ENCODE results near the gene RPP14. TPM values are rescaled to one million over a fixed set of nuclear protein-coding genes. Genes with fewer than 3 reads are reported as not detected.
A peak's percentile ranks its signal among the peaks of the same experiment; 100 is the strongest.
"Not testable (repeated sequence)": the region's sequence is repeated elsewhere in the genome, so short reads cannot be mapped to it uniquely, and the experiment has no call there.

Gene RPP14
- total and polyA plus RNA-seq, 2 donors (not counting 3 experiments of a cell fraction or from before 2014, with no cell fraction given) = 11.9 to 18.1 TPM

DNA sequence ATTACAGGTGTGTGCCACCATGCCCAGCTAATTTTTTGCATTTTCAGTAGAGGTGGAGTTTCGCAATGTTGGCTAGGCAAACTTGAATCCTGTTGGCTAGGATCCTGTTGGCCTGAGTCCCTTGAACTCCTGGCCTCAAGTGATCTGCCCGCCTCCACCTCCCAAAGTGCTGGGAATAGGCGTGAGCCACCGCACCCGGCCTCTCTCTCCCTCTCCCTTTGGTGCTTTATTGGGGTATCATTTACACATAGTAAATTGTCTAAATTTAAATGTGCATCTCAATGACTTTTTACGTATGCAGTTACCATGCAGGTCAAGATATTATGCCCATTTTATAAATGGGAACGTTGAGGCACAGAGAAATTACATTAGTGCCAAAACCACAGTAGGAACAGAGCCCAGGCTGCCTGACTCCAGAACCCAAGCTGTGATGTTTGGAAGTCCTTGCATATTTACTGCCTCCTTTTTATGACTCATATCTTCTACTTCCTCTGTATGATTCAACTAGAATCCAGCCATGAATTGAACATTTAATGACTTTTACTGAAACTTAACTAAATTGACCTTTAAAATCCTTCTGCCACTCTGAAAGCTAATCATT is 34.0 kb upstream of the RPP14 start:
- no peaks in the 10 kb centered on the region for H4K20me1 ChIP-seq (replicated peaks; ENCODE audit: control insufficient read depth, extremely low read depth, insufficient read depth, low read length)
- DNase-seq (ENCODE audit: low read depth, low spot score) (peak; percentile 79), FAIRE-seq (peak; percentile 97)
- no peak for TF ChIP-seq POLR2A (IDR thresholded peaks at IDR 0.05; ENCODE audit: low read depth, low read length)
- TF ChIP-seq EZH2 (IDR thresholded peaks at IDR 0.05; ENCODE audit: borderline replicate concordance, low read depth, low read length, severe bottlenecking) = no peak
- peak; percentile 92 for TF ChIP-seq JUN (IDR thresholded peaks at IDR 0.05; ENCODE audit: borderline replicate concordance, insufficient read depth, insufficient read length, low read depth)
- TF ChIP-seq FOS (IDR thresholded peaks at IDR 0.05; ENCODE audit: borderline replicate concordance, insufficient read depth, low read length) = peak; percentile 88
- TF ChIP-seq POLR2AphosphoS5 (IDR thresholded peaks at IDR 0.05; ENCODE audit: insufficient read depth, low read depth, low read length) = peak; percentile 33
- peak overlapping the region; percentile 55 for H3K27ac ChIP-seq (ENCODE audit: insufficient read depth, low read depth, low read length)
- dilution Hi-C loops (cut with MboI; ENCODE audit: extremely low pct_ligation_motif_present, low sequenced_read_pairs) (no loop called here), intact Hi-C loops (cut with micrococcal nuclease) (loop anchor here (2.0 kb wide), 1 partner anchor 35 kb away; the partner anchor contains the start of gene ABHD6)
- no peak overlapping the region for H3K4me3 ChIP-seq (replicated peaks in 1 of 3; ENCODE audit: insufficient read depth in 1 of 3, low read depth in 1 of 3, low read length in 3 of 3)
- H3K27me3 ChIP-seq (ENCODE audit: control insufficient read depth in 2 of 2, insufficient read depth in 2 of 2, low read length in 2 of 2) = no peaks in the 10 kb centered on the region
- H3K9me3 ChIP-seq (replicated peaks; ENCODE audit: control insufficient read depth, insufficient read depth, low read length) = no peaks in the 10 kb centered on the region
- peak overlapping the region; percentile 39 for H3K9ac ChIP-seq (replicated peaks; ENCODE audit: extremely low read depth, insufficient read depth, low read length)
- H3K4me1 ChIP-seq (ENCODE audit: control insufficient read depth, extremely low read depth, insufficient read depth, low read length) = peaks cover 19% of the 10 kb centered on the region
- H3K9me1 ChIP-seq (replicated peaks; ENCODE audit: control insufficient read depth, extremely low read depth, insufficient read depth, low read length) = no peaks in the 10 kb centered on the region
- no peaks in the 10 kb centered on the region for H3K79me2 ChIP-seq (ENCODE audit: control insufficient read depth, insufficient read depth, low read length)
- CTCF ChIA-PET = interaction anchor here (0.8 to 3.4 kb wide), 8 partner anchors 8 to 84 kb away, joined by 3 to 28 read pairs (median 7); partner anchors contain the start of genes ABHD6, HTD2 and RPP14
- peak overlapping the region; percentile 19 for H2AFZ ChIP-seq (ENCODE audit: low read depth, low read length)
- BruUV-seq (replicated peaks) = no TSS peak
- H3K36me3 ChIP-seq (ENCODE audit: control insufficient read depth in 2 of 2, extremely low read depth in 1 of 2, insufficient read depth in 2 of 2, low read length in 2 of 2) = peaks cover 0 to 3% of the 10 kb centered on the region in 2 experiments
- POLR2A ChIA-PET = no interaction called here
- H3K4me2 ChIP-seq (ENCODE audit: insufficient read depth, low read length) = peak overlapping the region; percentile 61

GRCh38 chr3:58272891-58273290 is 33.2 kb upstream of the RPP14 start:
- dilution Hi-C loops (cut with MboI; ENCODE audit: extremely low pct_ligation_motif_present, low sequenced_read_pairs) = no loop called here
- no peaks in the 10 kb centered on the region for H3K9me1 ChIP-seq (replicated peaks; ENCODE audit: control insufficient read depth, extremely low read depth, insufficient read depth, low read length)
- no peak for FAIRE-seq
- H2AFZ ChIP-seq (ENCODE audit: low read depth, low read length) = no peak overlapping the region
- H3K4me3 ChIP-seq (replicated peaks in 1 of 3; ENCODE audit: insufficient read depth in 1 of 3, low read depth in 1 of 3, low read length in 3 of 3) = no peak overlapping the region
- no peak overlapping the region for H3K4me2 ChIP-seq (ENCODE audit: insufficient read depth, low read length)
- peaks cover 19% of the 10 kb centered on the region for H3K4me1 ChIP-seq (ENCODE audit: control insufficient read depth, extremely low read depth, insufficient read depth, low read length)
- no peak for DNase-seq (ENCODE audit: low read depth, low spot score)
- peaks cover 0 to 3% of the 10 kb centered on the region in 2 experiments for H3K36me3 ChIP-seq (ENCODE audit: control insufficient read depth in 2 of 2, extremely low read depth in 1 of 2, insufficient read depth in 2 of 2, low read length in 2 of 2)
- H3K9me3 ChIP-seq (replicated peaks; ENCODE audit: control insufficient read depth, insufficient read depth, low read length) = no peaks in the 10 kb centered on the region
- BruUV-seq (replicated peaks) = no TSS peak
- ChIA-PET POLR2A (no interaction called here), CTCF (interaction anchor here (1.5 to 3.4 kb wide), 6 partner anchors 13 to 85 kb away, joined by 5 to 28 read pairs (median 8); partner anchors contain the start of genes ABHD6, HTD2 and RPP14)
- no peaks in the 10 kb centered on the region for H3K27me3 ChIP-seq (ENCODE audit: control insufficient read depth in 2 of 2, insufficient read depth in 2 of 2, low read length in 2 of 2)
- no peaks in the 10 kb centered on the region for H4K20me1 ChIP-seq (replicated peaks; ENCODE audit: control insufficient read depth, extremely low read depth, insufficient read depth, low read length)
- peak overlapping the region; percentile 55 for H3K27ac ChIP-seq (ENCODE audit: insufficient read depth, low read depth, low read length)
- TF ChIP-seq FOS (IDR thresholded peaks at IDR 0.05; ENCODE audit: borderline replicate concordance, insufficient read depth, low read length) (no peak), MYC (IDR thresholded peaks at IDR 0.05; ENCODE audit: low read depth, low read length) (no peak), POLR2A (IDR thresholded peaks at IDR 0.05; ENCODE audit: low read depth, low read length) (no peak), POLR2AphosphoS5 (IDR thresholded peaks at IDR 0.05; ENCODE audit: insufficient read depth, low read depth, low read length) (no peak), CTCF (IDR thresholded peaks at IDR 0.05; ENCODE audit: extremely low read depth in 1 of 2, insufficient read depth in 1 of 2, low read depth in 1 of 2, low read length in 2 of 2) (no peak)
- intact Hi-C loops (cut with micrococcal nuclease) = loop anchor here (2.0 kb wide), 1 partner anchor 36 kb away; the partner anchor contains the start of gene ABHD6
- no peaks in the 10 kb centered on the region for H3K79me2 ChIP-seq (ENCODE audit: control insufficient read depth, insufficient read depth, low read length)
- no peak overlapping the region for H3K9ac ChIP-seq (replicated peaks; ENCODE audit: extremely low read depth, insufficient read depth, low read length)

GRCh38 chr3:58273362-58273761 is 32.7 kb upstream of the RPP14 start:
- H3K9me1 ChIP-seq (replicated peaks; ENCODE audit: control insufficient read depth, extremely low read depth, insufficient read depth, low read length); DNase-seq (ENCODE audit: low read depth, low spot score); H3K9me3 ChIP-seq (replicated peaks; ENCODE audit: control insufficient read depth, insufficient read depth, low read length); H2AFZ ChIP-seq (ENCODE audit: low read depth, low read length); H3K4me3 ChIP-seq (replicated peaks in 1 of 3; ENCODE audit: insufficient read depth in 1 of 3, low read depth in 1 of 3, low read length in 3 of 3); BruUV-seq (replicated peaks); H3K9ac ChIP-seq (replicated peaks; ENCODE audit: extremely low read depth, insufficient read depth, low read length); H3K36me3 ChIP-seq (ENCODE audit: control insufficient read depth in 2 of 2, extremely low read depth in 1 of 2, insufficient read depth in 2 of 2, low read length in 2 of 2); dilution Hi-C loops (cut with MboI; ENCODE audit: extremely low pct_ligation_motif_present, low sequenced_read_pairs); H4K20me1 ChIP-seq (replicated peaks; ENCODE audit: control insufficient read depth, extremely low read depth, insufficient read depth, low read length); FAIRE-seq; H3K79me2 ChIP-seq (ENCODE audit: control insufficient read depth, insufficient read depth, low read length); H3K27me3 ChIP-seq (ENCODE audit: control insufficient read depth in 2 of 2, insufficient read depth in 2 of 2, low read length in 2 of 2); H3K27ac ChIP-seq (ENCODE audit: insufficient read depth, low read depth, low read length); H3K4me2 ChIP-seq (ENCODE audit: insufficient read depth, low read length); POLR2A ChIA-PET: not testable (repeated sequence)
- CTCF ChIA-PET = interaction anchor here (1.5 to 3.4 kb wide), 5 partner anchors 26 to 85 kb away, joined by 5 to 28 read pairs (median 9); partner anchors contain the start of genes ABHD6, HTD2 and RPP14
- intact Hi-C loops (cut with micrococcal nuclease) = loop anchor here (2.0 kb wide), 1 partner anchor 37 kb away; the partner anchor contains the start of gene ABHD6
- peaks cover 19% of the 10 kb centered on the region for H3K4me1 ChIP-seq (ENCODE audit: control insufficient read depth, extremely low read depth, insufficient read depth, low read length)

Data from endothelial cell of umbilical vein (primary cell).